ENCODE results near the gene MAP4K1.
A peak's percentile ranks its signal among the peaks of the same experiment; 100 is the strongest.
"Not testable (repeated sequence)": the region's sequence is repeated elsewhere in the genome, so short reads cannot be mapped to it uniquely, and the experiment has no call there.

The MAP4K1 gene

GRCh38 chr19:38650911-38651584, 33.3 kb upstream of the MAP4K1 start:
- peak; percentile 74 for DNase-seq

GRCh38 chr19:38650172-38650775, 32.5 kb upstream of the MAP4K1 start:
- no peak for DNase-seq

GRCh38 chr19:38649305-38650171, 31.8 kb upstream of the MAP4K1 start:
- peak; percentile 78 for DNase-seq

GRCh38 chr19:38648769-38649304, 31.1 kb upstream of the MAP4K1 start:
- no peak for DNase-seq

- DNase-seq, result no peak
Measured at GRCh38 chr19:38647966-38648768, 30.4 kb upstream of the MAP4K1 start.

- DNase-seq, result peak; percentile 99
Measured at GRCh38 chr19:38647368-38647965, 29.7 kb upstream of the MAP4K1 start, which contains the start of gene ACTN4. Gene ACTN4 (plus strand): TSS chr19:38647649. CDS start chr19:38647746, 97 bp downstream.

GRCh38 chr19:38644719-38645118, 27.0 kb upstream of the MAP4K1 start:
- DNase-seq, result no peak

GRCh38 chr19:38642176-38642575, 24.4 kb upstream of the MAP4K1 start:
- no peak for DNase-seq

- no peak for DNase-seq
Measured at GRCh38 chr19:38640368-38640767, 22.6 kb upstream of the MAP4K1 start.

GRCh38 chr19:38639679-38640078, 21.9 kb upstream of the MAP4K1 start:
- DNase-seq, result no peak

- DNase-seq, result no peak
Measured at GRCh38 chr19:38638461-38638860, 20.7 kb upstream of the MAP4K1 start.

GRCh38 chr19:38635483-38636399, 18.0 kb upstream of the MAP4K1 start:
- DNase-seq, result no peak

GRCh38 chr19:38634757-38635482, 17.2 kb upstream of the MAP4K1 start:
- peak; percentile 78 for DNase-seq

- no peak for DNase-seq
Measured at GRCh38 chr19:38632476-38633213, 14.9 kb upstream of the MAP4K1 start.

GRCh38 chr19:38631811-38632475, 14.2 kb upstream of the MAP4K1 start:
- not testable (repeated sequence) for DNase-seq

- not testable (repeated sequence) for DNase-seq
Measured at GRCh38 chr19:38631301-38631700, 13.5 kb upstream of the MAP4K1 start.

GRCh38 chr19:38629568-38629967, 11.8 kb upstream of the MAP4K1 start:
- DNase-seq, result no peak

GRCh38 chr19:38626401-38626800, 8.6 kb upstream of the MAP4K1 start:
- DNase-seq, result no peak

- DNase-seq, result no peak
Measured at GRCh38 chr19:38624822-38625221, 7.1 kb upstream of the MAP4K1 start.
